ENCODE measurements around the gene PCDHGA11. TPM values are rescaled to one million over a fixed set of nuclear protein-coding genes. Genes with fewer than 3 reads are reported as not detected.

Gene PCDHGA11
- total RNA-seq, 4 donors from 2014 or later, result 3.4 to 14.3 (median 6.9) TPM

- peaks cover 50% of the 10 kb centered on the region for H3K9me3 ChIP-seq
- 81% methylated on average over 2 of the region's 2 CpGs for WGBS
- H3K4me1 ChIP-seq, result no peaks in the 10 kb centered on the region
- H3K27ac ChIP-seq, result no peak overlapping the region
- no peaks in the 10 kb centered on the region for H3K27me3 ChIP-seq
- no peak for DNase-seq (ENCODE audit: low spot score in 2 of 2)
- TF ChIP-seq CTCF (IDR thresholded peaks at IDR 0.05), result no peak
- no peak for TF ChIP-seq POLR2A (IDR thresholded peaks at IDR 0.05)
- no peak for TF ChIP-seq EP300 (IDR thresholded peaks at IDR 0.05)
- TF ChIP-seq POLR2AphosphoS5 (IDR thresholded peaks at IDR 0.05), result no peak
- H3K4me3 ChIP-seq, result no peak overlapping the region
- H3K36me3 ChIP-seq, result no peaks in the 10 kb centered on the region
These were observed 13.2 kb downstream of the PCDHGA11 start for GRCh38 chr5:141434006-141434405.

- peaks cover 40% of the 10 kb centered on the region for H3K9me3 ChIP-seq
- no peak overlapping the region for H3K27ac ChIP-seq
- DNase-seq (ENCODE audit: low spot score in 2 of 2), result no peak
- no peaks in the 10 kb centered on the region for H3K4me1 ChIP-seq
- TF ChIP-seq CTCF (IDR thresholded peaks at IDR 0.05) (no peak), POLR2A (IDR thresholded peaks at IDR 0.05) (no peak), POLR2AphosphoS5 (IDR thresholded peaks at IDR 0.05) (no peak), EP300 (IDR thresholded peaks at IDR 0.05) (no peak)
- WGBS, result 95% methylated on average over 2 of the region's 2 CpGs
- H3K4me3 ChIP-seq, result no peak overlapping the region
- H3K36me3 ChIP-seq, result no peaks in the 10 kb centered on the region
- no peaks in the 10 kb centered on the region for H3K27me3 ChIP-seq
These were observed 16.4 kb downstream of the PCDHGA11 start for GRCh38 chr5:141437221-141437620.

GRCh38 chr5:141439411-141440141, 18.7 kb downstream of the PCDHGA11 start:
- H3K9me3 ChIP-seq, result peaks cover 21% of the 10 kb centered on the region
- H3K4me3 ChIP-seq, result no peak overlapping the region
- H3K27me3 ChIP-seq, result no peaks in the 10 kb centered on the region
- TF ChIP-seq POLR2AphosphoS5 (IDR thresholded peaks at IDR 0.05) (no peak), EP300 (IDR thresholded peaks at IDR 0.05) (no peak), CTCF (IDR thresholded peaks at IDR 0.05) (no peak), POLR2A (IDR thresholded peaks at IDR 0.05) (no peak)
- WGBS, result 63% methylated on average over 10 of the region's 10 CpGs
- H3K4me1 ChIP-seq, result no peaks in the 10 kb centered on the region
- no peak for DNase-seq (ENCODE audit: low spot score in 2 of 2)
- H3K27ac ChIP-seq, result no peak overlapping the region
- H3K36me3 ChIP-seq, result no peaks in the 10 kb centered on the region

- Histone ChIP-seq H3K4me1 (no peaks in the 10 kb centered on the region), H3K27me3 (no peaks in the 10 kb centered on the region), H3K4me3 (no peak overlapping the region), H3K36me3 (no peaks in the 10 kb centered on the region), H3K27ac (no peak overlapping the region), H3K9me3 (peaks cover 21% of the 10 kb centered on the region)
- WGBS, result 97% methylated on average over 9 of the region's 9 CpGs
- TF ChIP-seq EP300 (IDR thresholded peaks at IDR 0.05) (no peak), POLR2A (IDR thresholded peaks at IDR 0.05) (no peak), POLR2AphosphoS5 (IDR thresholded peaks at IDR 0.05) (no peak), CTCF (IDR thresholded peaks at IDR 0.05) (no peak)
- no peak for DNase-seq (ENCODE audit: low spot score in 2 of 2)
These were observed 19.5 kb downstream of the PCDHGA11 start for GRCh38 chr5:141440341-141440740.

- H3K9me3 ChIP-seq, result peaks cover 21% of the 10 kb centered on the region
- no peak overlapping the region for H3K4me3 ChIP-seq
- H3K27me3 ChIP-seq, result no peaks in the 10 kb centered on the region
- TF ChIP-seq EP300 (IDR thresholded peaks at IDR 0.05) (no peak), POLR2AphosphoS5 (IDR thresholded peaks at IDR 0.05) (no peak), CTCF (IDR thresholded peaks at IDR 0.05) (no peak), POLR2A (IDR thresholded peaks at IDR 0.05) (no peak)
- H3K36me3 ChIP-seq, result no peaks in the 10 kb centered on the region
- DNase-seq (ENCODE audit: low spot score in 2 of 2), result no peak
- 46% methylated on average over 45 of the region's 50 CpGs for WGBS
- H3K27ac ChIP-seq, result no peak overlapping the region
- H3K4me1 ChIP-seq, result no peaks in the 10 kb centered on the region
These were observed 20.8 kb downstream of the PCDHGA11 start for GRCh38 chr5:141441571-141442170.
